ENCODE results near the gene MPC1L. TPM values are rescaled to one million over a fixed set of nuclear protein-coding genes. Genes with fewer than 3 reads are reported as not detected.

MPC1L gene
- total RNA-seq, 6 experiments from 2014 or later = not detected

DNA sequence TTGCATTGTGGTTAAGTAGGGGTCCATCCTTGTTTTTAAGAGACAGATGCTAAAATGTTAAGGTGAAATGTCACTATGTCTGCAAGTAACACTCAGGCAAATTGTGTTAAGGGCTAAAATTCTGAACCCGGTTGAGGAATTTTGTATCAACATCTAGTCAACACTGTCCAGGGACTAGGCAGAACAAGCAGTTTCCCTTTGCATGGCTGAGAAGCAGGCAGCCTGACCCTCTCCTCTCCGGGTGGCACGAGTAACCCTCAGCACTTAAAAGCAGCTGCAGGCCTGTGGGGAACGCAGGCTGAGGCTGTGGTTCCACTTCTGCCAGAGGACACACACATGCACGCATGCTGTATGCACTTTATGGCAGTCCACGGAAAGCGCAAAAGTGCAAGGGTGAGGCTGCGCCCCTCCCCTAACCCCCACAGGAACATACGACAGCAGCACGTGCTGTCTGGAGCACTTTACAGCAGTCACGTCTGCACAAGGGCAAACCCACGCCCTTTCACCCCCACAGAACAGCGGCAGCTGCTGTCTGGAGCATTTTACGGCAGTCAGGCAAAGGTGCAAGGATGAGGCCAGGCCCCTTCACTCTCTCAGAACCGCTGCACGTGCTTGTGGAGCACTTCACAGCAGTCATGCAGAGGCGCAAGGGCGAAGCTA is 619 bp upstream of the MPC1L start:
- no peaks in the 10 kb centered on the region for H3K36me3 Mint-ChIP-seq (ENCODE audit: low read depth)
- no peak overlapping the region for H3K4me3 Mint-ChIP-seq
- H3K9me3 Mint-ChIP-seq = no peaks in the 10 kb centered on the region
- H3K27ac Mint-ChIP-seq = no peak overlapping the region
- no peaks in the 10 kb centered on the region for H3K27me3 Mint-ChIP-seq (ENCODE audit: insufficient read depth)
- H3K4me1 Mint-ChIP-seq (ENCODE audit: low read depth) = no peaks in the 10 kb centered on the region
- TF ChIP-seq, protein P1, sequence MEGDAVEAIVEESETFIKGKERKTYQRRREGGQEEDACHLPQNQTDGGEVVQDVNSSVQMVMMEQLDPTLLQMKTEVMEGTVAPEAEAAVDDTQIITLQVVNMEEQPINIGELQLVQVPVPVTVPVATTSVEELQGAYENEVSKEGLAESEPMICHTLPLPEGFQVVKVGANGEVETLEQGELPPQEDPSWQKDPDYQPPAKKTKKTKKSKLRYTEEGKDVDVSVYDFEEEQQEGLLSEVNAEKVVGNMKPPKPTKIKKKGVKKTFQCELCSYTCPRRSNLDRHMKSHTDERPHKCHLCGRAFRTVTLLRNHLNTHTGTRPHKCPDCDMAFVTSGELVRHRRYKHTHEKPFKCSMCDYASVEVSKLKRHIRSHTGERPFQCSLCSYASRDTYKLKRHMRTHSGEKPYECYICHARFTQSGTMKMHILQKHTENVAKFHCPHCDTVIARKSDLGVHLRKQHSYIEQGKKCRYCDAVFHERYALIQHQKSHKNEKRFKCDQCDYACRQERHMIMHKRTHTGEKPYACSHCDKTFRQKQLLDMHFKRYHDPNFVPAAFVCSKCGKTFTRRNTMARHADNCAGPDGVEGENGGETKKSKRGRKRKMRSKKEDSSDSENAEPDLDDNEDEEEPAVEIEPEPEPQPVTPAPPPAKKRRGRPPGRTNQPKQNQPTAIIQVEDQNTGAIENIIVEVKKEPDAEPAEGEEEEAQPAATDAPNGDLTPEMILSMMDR (IDR thresholded peaks at IDR 0.05) = no peak
- no peak for DNase-seq

- Mint-ChIP-seq H3K27ac (no peak overlapping the region), H3K4me3 (no peak overlapping the region), H3K36me3 (ENCODE audit: low read depth) (no peaks in the 10 kb centered on the region), H3K4me1 (ENCODE audit: low read depth) (no peaks in the 10 kb centered on the region), H3K9me3 (no peaks in the 10 kb centered on the region), H3K27me3 (ENCODE audit: insufficient read depth) (no peaks in the 10 kb centered on the region)
- DNase-seq = no peak
- TF ChIP-seq, protein P1 (IDR thresholded peaks at IDR 0.05) = no peak
Observed at GRCh38 chrX:40623665-40624064, 437 bp downstream of the MPC1L start.

DNA sequence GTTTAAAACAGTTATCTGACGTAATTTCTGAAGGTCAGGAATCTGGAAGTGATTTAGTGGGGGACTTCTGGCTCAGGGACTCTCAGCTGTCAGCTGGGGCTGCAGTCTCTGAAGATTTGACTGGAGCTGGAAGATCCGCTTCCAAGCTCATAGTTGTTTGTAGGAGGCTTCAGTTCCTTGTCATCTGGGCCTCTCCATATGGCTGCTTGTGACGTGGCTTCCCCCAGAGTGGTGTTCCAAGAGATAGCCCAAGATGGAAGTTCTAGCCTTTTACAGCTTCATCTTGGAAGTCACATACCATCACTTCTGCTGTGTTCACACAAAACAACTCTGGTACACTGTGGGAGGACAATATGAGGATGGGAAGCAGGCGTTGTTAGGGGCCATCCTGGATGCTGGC is 2.1 kb downstream of the MPC1L start:
- H3K27ac Mint-ChIP-seq = no peak overlapping the region
- H3K27me3 Mint-ChIP-seq (ENCODE audit: insufficient read depth) = no peaks in the 10 kb centered on the region
- no peaks in the 10 kb centered on the region for H3K36me3 Mint-ChIP-seq (ENCODE audit: low read depth)
- no peak overlapping the region for H3K4me3 Mint-ChIP-seq
- no peaks in the 10 kb centered on the region for H3K4me1 Mint-ChIP-seq (ENCODE audit: low read depth)
- no peak for DNase-seq
- no peaks in the 10 kb centered on the region for H3K9me3 Mint-ChIP-seq
- TF ChIP-seq, protein P1 (IDR thresholded peaks at IDR 0.05) = no peak

GRCh38 chrX:40628506-40628905 is 5.3 kb downstream of the MPC1L start:
- TF ChIP-seq, protein P1 (IDR thresholded peaks at IDR 0.05) = no peak
- Mint-ChIP-seq H3K9me3 (no peaks in the 10 kb centered on the region), H3K27me3 (ENCODE audit: insufficient read depth) (no peaks in the 10 kb centered on the region), H3K36me3 (ENCODE audit: low read depth) (peaks cover 13% of the 10 kb centered on the region), H3K4me3 (no peak overlapping the region), H3K27ac (no peak overlapping the region), H3K4me1 (ENCODE audit: low read depth) (no peaks in the 10 kb centered on the region)
- DNase-seq = no peak

- H3K9me3 Mint-ChIP-seq = no peaks in the 10 kb centered on the region
- no peak for DNase-seq
- no peak overlapping the region for H3K27ac Mint-ChIP-seq
- no peak overlapping the region for H3K4me3 Mint-ChIP-seq
- peaks cover 32% of the 10 kb centered on the region for H3K36me3 Mint-ChIP-seq (ENCODE audit: low read depth)
- TF ChIP-seq, protein P1 (IDR thresholded peaks at IDR 0.05) = no peak
- H3K27me3 Mint-ChIP-seq (ENCODE audit: insufficient read depth) = no peaks in the 10 kb centered on the region
- H3K4me1 Mint-ChIP-seq (ENCODE audit: low read depth) = no peaks in the 10 kb centered on the region
Observed at GRCh38 chrX:40632199-40632598, 9.0 kb downstream of the MPC1L start.

Data from HFFc6 (cell line).